ENCODE results near the gene MT1A. TPM values are rescaled to one million over a fixed set of nuclear protein-coding genes. Genes with fewer than 3 reads are reported as not detected.

The MT1A gene
- total and polyA plus RNA-seq, 2 donors = 1.2 to 285 TPM

DNA sequence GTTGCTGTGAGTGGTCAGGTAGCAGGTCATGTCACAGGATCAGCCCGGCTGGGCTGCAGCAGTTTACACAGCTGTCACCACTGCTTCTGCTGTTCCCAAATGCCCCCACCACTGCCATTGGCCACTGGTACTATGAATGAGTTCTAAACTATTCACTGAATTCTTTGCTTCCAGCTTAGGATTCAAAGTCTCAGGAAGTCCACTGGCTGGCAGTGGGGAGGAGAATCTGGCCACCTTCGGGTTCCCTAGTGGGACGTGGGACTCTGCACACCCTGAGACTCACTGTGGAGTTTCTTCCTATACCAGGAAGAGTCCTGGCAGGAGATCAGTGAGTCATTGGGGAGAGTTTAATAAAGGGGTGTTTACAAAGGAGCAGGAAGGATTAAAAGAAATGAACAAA is 50.7 kb downstream of the MT1A start:
- DNase-seq (ENCODE audit: low read depth in 6 of 9, low spot score in 9 of 9) = no peak
- no peaks in the 10 kb centered on the region for H3K36me3 ChIP-seq (ENCODE audit: control insufficient read depth in 2 of 2, insufficient read depth in 2 of 2, low read length in 1 of 2)
- H3K4me1 ChIP-seq (ENCODE audit: control insufficient read depth in 2 of 2, insufficient read depth in 2 of 2, low read length in 2 of 2) = peaks cover 0 to 4% of the 10 kb centered on the region in 2 donors
- 91% methylated on average over 3 of the region's 3 CpGs for WGBS
- peaks cover 0 to 11% of the 10 kb centered on the region in 2 donors for H3K9me3 ChIP-seq (ENCODE audit: control insufficient read depth in 2 of 2, insufficient read depth in 1 of 2, low read length in 1 of 2)
- peaks cover 0 to 12% of the 10 kb centered on the region in 2 donors for H3K27me3 ChIP-seq (ENCODE audit: control insufficient read depth in 2 of 2, insufficient read depth in 1 of 2, low read length in 1 of 2)
- H3K27ac ChIP-seq (ENCODE audit: low read depth in 1 of 2, low read length in 1 of 2) = no peak overlapping the region
- no peak overlapping the region for H3K4me3 ChIP-seq (ENCODE audit: low read length in 2 of 2)

Other genes with a start within 250 kb of the MT1A start
- 34.6 TPM for gene AMFR, start 213.1 kb upstream of the MT1A start, total RNA-seq
- 52.4 TPM for gene AMFR, start 213.1 kb upstream of the MT1A start, polyA plus RNA-seq
- 79.7 TPM for gene NUDT21, start 187.3 kb upstream of the MT1A start, total RNA-seq
- gene NUDT21, start 187.3 kb upstream of the MT1A start, polyA plus RNA-seq = 40.3 TPM
- 26.0 TPM for gene OGFOD1, start 187.1 kb upstream of the MT1A start, total RNA-seq
- gene OGFOD1, start 187.1 kb upstream of the MT1A start, polyA plus RNA-seq = 18.8 TPM
- 36.2 TPM for gene BBS2, start 118.6 kb upstream of the MT1A start, total RNA-seq
- gene BBS2, start 118.6 kb upstream of the MT1A start, polyA plus RNA-seq = 49.2 TPM
- gene MT4, start 73.6 kb upstream of the MT1A start, total RNA-seq = 7.5 TPM
- gene MT4, start 73.6 kb upstream of the MT1A start, polyA plus RNA-seq = 38.1 TPM
- gene MT3, start 49.1 kb upstream of the MT1A start, total RNA-seq = 2.5 TPM
- 13.1 TPM for gene MT3, start 49.1 kb upstream of the MT1A start, polyA plus RNA-seq
- gene MT2A, start 30.1 kb upstream of the MT1A start, total RNA-seq = 7.8 TPM
- 2,040 TPM for gene MT2A, start 30.1 kb upstream of the MT1A start, polyA plus RNA-seq
- gene MT1E, start 12.9 kb upstream of the MT1A start, total RNA-seq = 2.1 TPM
- gene MT1E, start 12.9 kb upstream of the MT1A start, polyA plus RNA-seq = 126 TPM
- gene MT1M, start 6.0 kb upstream of the MT1A start, total RNA-seq = 0.28 TPM
- 97.7 TPM for gene MT1M, start 6.0 kb upstream of the MT1A start, polyA plus RNA-seq
- gene MT1B, start 13.2 kb downstream of the MT1A start, total RNA-seq = not detected
- gene MT1B, start 13.2 kb downstream of the MT1A start, polyA plus RNA-seq = 4.7 TPM
- gene MT1F, start 19.3 kb downstream of the MT1A start, total RNA-seq = 1.5 TPM
- gene MT1F, start 19.3 kb downstream of the MT1A start, polyA plus RNA-seq = 24.6 TPM
- gene MT1G, start 29.4 kb downstream of the MT1A start, total RNA-seq = 0.90 TPM
- 353 TPM for gene MT1G, start 29.4 kb downstream of the MT1A start, polyA plus RNA-seq
- 0.85 TPM for gene MT1H, start 31.1 kb downstream of the MT1A start, total RNA-seq
- gene MT1H, start 31.1 kb downstream of the MT1A start, polyA plus RNA-seq = 50.7 TPM
- 21.2 TPM for gene MT1X, start 43.8 kb downstream of the MT1A start, total RNA-seq
- 3,725 TPM for gene MT1X, start 43.8 kb downstream of the MT1A start, polyA plus RNA-seq
- 85.9 TPM for gene NUP93, start 91.5 kb downstream of the MT1A start, total RNA-seq
- 58.3 TPM for gene NUP93, start 91.5 kb downstream of the MT1A start, polyA plus RNA-seq
- gene SLC12A3, start 226.5 kb downstream of the MT1A start, total RNA-seq = 0.52 TPM
- gene SLC12A3, start 226.5 kb downstream of the MT1A start, polyA plus RNA-seq = 0.34 TPM